Measurements from ENCODE around the gene WT1.
"Not testable (repeated sequence)": the region's sequence is repeated elsewhere in the genome, so short reads cannot be mapped to it uniquely, and the experiment has no call there.

Gene WT1

DNA sequence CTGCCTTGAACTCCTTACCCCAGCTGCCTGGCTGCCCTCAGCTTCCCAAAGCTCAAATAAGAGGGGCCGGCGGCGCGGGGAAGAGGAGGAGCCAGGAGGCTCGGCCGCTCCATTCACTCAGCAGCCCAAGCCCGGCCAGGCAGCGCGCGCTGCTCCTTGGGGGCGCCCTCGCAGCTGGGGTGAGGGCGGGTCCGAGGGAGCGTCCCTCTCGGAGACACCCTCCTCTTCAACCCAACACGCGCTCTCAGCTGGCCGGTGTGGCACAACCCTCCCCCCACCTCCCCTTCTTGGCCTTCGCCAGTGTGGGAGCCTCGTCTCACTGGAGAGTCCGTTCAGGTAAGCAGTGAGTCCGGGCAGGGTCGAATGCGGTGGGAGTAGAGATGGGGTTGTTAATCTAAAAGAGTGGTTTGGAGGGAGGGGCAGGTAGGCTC is at the start of gene WT1:
Gene WT1, minus strand, starts transcription at position 29 of the 431 bp plus-strand sequence.
- no peak for FAIRE-seq
- peak; percentile 65 for DNase-seq (ENCODE audit: insufficient read length, low spot score)
- TF ChIP-seq POLR2A (IDR thresholded peaks at IDR 0.05; ENCODE audit: low read depth, low read length) = 0 out of 2 replicates have a peak, but pooled peaks have one; percentile 23

DNA sequence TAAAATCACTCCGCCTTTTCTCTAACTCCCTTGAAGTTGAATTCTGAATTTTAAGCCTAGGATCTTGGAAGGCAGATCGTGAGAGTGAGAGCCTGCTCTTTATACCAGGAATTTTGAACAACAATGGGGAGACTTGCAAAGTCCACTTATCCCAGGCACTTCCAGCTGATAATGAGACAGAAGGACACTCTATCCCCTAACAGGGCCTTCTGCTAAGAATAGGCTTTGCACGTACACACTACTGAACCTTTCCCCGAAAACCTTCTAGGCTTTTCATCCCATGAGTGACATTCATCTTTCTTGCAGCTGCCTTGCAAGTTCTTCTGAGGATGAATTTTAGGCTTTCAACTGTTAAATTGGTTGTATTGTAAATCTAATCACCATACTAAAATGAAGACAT is 44.0 kb upstream of the WT1 start:
- no peak for FAIRE-seq

DNA sequence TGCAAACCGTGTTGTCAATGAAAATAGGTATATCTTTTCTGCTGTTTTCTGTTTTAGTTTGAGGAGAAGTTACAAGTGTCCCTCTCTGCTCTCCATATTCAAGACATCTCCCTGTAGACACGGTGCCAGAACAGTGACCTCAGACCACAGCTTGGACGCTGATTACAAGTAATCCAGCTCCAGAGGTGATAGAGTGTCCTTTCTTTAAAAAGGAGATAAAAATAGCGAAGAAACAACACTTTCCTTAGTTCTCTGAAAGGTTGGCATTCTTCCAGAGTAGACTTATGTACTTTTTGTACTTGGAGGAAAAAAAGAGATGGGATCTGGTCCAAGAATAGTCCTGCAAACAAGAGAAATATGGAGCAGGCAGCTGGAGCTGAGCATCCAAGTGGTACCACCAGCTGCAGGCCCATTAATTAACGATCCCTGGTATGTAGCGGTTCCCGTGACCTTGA is 43.0 kb upstream of the WT1 start:
- DNase-seq (ENCODE audit: insufficient read length, low spot score) (no peak), FAIRE-seq (no peak)
- TF ChIP-seq POLR2A (IDR thresholded peaks at IDR 0.05; ENCODE audit: low read depth, low read length) = no peak

More for the DNA sequence above, 44.0 kb upstream of the WT1 start:
- DNase-seq (ENCODE audit: insufficient read length, low spot score) = no peak
- TF ChIP-seq POLR2A (IDR thresholded peaks at IDR 0.05; ENCODE audit: low read depth, low read length) = no peak

DNA sequence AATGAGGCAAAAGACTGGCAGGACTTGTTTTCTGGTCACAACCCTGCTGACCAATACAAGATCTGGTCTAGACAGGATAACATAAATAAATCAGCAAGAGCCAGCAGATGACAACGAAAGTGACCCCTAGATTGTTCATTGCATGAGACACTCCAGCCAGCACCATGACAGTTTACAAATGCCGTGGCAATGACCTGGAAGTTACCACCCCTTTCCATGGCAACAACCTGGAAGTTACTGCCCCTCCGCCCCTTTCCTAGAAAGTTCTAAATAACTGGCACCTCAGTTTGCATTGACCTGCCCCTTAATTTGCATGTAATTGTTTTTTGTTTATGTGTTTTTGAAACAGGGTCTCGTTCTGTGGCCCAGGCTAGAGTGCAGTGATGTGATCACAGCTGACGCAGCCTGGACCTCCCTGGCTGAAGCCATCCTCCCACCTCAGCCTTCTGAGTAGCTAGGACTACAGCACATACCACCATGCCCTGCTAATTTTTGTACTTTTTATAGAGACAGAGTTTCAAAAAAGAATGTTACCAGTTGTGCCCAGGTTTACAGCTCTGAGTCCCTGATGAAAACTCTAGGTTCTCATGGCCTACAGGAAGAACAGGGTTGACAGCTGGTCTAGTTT is 38.1 kb upstream of the WT1 start:
- no peak for TF ChIP-seq POLR2A (IDR thresholded peaks at IDR 0.05; ENCODE audit: low read depth, low read length)
- DNase-seq (ENCODE audit: insufficient read length, low spot score) (no peak), FAIRE-seq (no peak)

DNA sequence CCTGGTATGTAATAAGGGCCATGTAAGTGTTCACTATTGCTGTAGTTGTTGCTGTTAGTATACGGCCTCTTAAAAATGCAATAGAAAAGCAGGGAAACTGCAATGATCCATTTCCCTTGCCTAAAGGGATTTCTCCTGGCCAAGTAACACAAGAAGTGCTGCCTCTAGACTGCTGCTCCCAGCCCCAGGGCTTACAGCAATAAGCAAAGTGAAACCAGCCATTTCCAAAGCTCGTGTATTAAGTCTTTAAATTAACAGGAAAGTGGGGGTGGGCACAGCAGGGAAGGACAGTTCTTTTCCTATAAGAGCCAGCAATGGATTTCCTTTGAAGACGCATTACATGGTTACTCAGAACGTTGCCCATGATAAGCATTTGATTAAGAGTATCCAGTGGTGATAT is 36.9 kb upstream of the WT1 start:
- no peak for TF ChIP-seq POLR2A (IDR thresholded peaks at IDR 0.05; ENCODE audit: low read depth, low read length)
- no peak for FAIRE-seq
- DNase-seq (ENCODE audit: insufficient read length, low spot score) = no peak

DNA sequence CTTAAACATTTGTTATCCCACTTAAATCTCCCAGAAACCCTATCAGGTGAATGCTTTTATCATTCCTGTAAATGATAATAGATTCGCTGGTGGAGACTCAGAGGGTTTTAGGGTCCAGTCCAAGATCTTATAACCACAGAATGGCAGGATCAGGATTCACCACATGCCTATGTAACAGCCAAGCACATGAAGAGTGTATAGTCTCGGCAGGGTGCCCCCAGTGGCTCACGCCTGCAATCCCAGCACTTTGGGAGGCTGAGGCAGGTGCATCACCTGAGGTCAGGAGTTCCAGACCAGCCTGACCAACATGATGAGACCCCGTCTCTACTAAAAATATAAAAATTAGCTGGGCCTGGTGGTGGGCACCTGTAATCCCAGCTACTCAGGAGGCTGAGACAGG is 36.2 kb upstream of the WT1 start:
- not testable (repeated sequence) for FAIRE-seq; DNase-seq (ENCODE audit: insufficient read length, low spot score)

DNA sequence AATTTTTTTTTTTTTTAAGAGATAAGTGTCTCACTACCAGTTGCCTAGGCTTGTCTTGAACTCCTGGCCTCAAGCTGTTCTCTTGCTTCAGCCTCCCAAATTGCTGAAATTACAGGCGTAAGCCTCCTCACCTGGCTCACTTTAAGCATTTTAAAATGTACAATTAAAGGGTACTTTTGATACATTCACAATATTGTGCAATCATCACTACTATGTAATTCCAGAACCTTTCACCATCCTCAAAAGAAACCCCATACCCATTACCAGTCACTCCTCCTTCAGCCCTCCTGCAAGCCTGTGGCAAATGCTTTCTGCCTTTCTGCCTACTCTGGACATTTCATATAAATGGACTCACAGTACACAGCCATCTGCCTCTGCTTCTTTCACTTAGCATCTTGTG is 34.5 kb upstream of the WT1 start:
- DNase-seq (ENCODE audit: insufficient read length, low spot score) (no peak), FAIRE-seq (no peak)
- TF ChIP-seq POLR2A (IDR thresholded peaks at IDR 0.05; ENCODE audit: low read depth, low read length) = no peak

DNA sequence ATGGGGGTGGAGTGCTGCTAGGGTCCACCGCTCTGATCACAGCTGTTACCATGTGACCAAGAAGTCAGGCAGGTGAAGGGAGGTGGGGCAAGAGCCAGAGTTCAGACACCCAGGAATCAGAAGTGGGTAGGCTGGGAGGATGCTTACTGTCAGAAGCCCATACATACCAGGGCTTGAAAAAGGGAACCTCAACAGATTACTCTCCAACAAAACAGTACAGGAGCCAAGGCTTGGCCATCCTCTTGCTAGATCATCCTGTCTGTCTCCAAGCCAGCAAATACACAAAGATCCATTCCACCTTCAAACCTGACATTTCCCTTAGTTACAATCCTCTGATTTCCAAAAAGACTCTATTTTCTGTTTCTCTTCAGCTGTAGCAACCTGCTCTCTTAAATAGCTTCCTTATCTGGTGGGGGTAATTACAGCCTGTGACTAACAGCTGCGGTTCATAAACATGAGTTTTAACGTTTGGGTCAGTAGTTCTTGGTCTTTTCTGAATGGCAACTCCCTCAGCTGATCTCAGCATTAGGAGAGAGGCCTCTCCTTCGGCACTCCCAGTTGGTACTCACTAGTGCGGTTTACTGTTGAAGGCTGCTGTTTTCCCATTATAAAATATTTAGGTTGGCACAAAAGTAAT is 31.1 kb upstream of the WT1 start:
- no peak for TF ChIP-seq POLR2A (IDR thresholded peaks at IDR 0.05; ENCODE audit: low read depth, low read length)
- FAIRE-seq (no peak), DNase-seq (ENCODE audit: insufficient read length, low spot score) (no peak)

DNA sequence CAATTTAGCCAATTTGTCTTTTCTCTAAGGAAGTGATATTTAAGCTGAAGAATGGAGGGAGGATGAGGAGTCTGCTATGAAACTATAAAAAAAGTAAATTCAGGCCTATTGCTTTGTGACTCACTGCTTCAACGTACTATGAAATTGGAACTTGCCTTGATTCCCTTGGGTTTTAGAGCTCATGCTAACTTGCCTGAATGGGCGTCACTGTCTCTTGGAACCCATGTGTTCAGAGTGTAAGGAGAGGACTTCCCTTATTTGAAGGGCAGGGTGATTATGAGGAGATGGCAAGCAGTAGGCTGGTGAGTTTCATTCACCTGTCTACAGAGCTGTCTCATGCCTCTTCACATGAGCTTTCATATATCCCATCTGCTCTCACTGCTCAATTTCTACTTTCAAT is 28.7 kb upstream of the WT1 start:
- FAIRE-seq (no peak), DNase-seq (ENCODE audit: insufficient read length, low spot score) (no peak)
- no peak for TF ChIP-seq POLR2A (IDR thresholded peaks at IDR 0.05; ENCODE audit: low read depth, low read length)

DNA sequence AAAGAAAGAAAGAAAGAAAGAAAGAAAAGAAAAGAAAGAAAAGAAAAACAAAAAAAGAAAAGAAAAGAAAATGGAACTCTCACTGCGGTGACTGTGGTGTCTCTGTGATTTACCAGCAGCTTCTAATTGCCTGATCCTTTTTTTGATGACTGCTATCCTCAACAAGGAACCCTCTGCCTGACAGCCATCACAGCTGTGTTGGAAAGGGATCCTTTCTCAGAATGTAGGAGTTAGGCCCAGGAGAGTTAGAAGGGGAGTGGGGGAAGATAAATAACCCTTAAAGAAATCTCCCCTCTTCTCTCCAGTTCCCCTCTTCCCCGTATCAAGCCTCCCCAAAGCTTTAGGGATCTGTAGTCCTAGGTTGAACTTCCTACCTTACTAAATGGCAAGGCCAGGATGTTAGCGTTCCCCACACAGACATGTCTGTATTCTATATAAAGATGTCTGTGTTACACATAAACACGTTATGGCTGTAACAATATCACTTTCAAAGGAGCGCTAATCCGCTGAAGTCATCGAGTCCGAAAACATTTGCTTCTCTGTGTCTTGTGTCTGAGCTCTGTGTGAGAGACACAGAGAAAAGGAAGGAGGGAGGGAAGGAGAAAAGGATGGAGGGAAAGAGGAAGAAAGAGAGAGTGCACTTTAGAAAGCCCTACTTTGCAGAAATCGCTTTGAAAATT is 26.8 kb upstream of the WT1 start:
- DNase-seq (ENCODE audit: insufficient read length, low spot score) = no peak
- FAIRE-seq = no peak
- TF ChIP-seq POLR2A (IDR thresholded peaks at IDR 0.05; ENCODE audit: low read depth, low read length) = no peak

DNA sequence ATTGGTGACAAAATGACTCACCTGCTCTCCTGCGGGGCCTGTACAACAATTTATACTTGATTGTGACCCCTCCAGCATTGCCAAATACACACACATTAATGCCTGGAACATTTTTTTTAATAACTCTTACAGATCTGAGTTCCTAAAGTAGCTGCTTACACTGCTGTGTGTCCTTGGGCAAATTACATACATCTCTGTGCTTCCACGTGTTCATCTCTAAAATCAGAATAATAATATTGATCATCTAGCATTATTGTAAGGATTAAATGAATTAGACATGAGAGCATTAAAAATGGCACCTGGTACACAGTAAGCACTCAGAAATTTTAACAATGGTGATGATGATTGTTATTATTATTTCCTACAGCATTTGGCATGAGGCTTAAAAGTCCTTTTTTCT is 21.5 kb upstream of the WT1 start:
- FAIRE-seq (no peak), DNase-seq (ENCODE audit: insufficient read length, low spot score) (no peak)
- no peak for TF ChIP-seq POLR2A (IDR thresholded peaks at IDR 0.05; ENCODE audit: low read depth, low read length)

DNA sequence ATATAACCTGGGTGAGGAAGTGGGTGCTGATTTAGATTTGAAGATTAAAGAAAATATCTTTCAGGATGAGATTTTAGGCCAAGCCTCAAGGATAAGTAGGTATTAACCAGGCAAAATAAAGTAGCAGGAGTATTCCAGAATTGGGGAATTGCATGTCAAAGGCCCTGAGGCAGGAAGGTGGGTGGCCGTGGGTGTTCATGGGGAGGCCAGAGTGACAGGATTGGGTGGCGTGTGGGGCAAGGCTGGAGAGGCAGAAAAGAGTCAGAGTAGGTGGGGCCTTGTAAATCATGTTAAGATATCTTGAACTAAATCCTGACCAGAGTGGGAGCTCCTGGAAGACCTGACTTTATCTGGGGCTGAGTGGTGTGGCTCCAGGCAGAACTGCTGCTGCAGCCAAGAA is 19.7 kb upstream of the WT1 start:
- TF ChIP-seq POLR2A (IDR thresholded peaks at IDR 0.05; ENCODE audit: low read depth, low read length) = no peak
- FAIRE-seq = no peak
- DNase-seq (ENCODE audit: insufficient read length, low spot score) = no peak

DNA sequence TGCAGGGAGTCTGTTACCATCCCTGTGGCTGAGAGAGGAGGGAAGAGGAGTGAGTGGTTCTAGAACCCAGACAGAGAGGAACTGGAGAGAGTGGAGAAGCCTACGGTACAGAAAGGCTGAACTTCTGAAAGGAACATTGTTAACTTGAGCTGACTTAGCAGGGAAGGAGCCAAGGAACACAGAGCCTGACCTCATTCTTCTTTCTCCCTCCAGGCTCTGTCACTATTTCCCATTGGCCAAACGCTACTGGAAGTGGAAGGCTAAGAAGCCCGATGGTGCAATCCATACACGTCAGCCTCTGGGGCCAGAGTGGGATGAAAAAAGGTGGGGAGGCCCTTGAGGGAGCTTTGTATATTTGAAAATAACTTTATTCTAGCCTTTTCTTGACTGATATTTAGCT is 16.5 kb upstream of the WT1 start:
- FAIRE-seq = no peak

DNA sequence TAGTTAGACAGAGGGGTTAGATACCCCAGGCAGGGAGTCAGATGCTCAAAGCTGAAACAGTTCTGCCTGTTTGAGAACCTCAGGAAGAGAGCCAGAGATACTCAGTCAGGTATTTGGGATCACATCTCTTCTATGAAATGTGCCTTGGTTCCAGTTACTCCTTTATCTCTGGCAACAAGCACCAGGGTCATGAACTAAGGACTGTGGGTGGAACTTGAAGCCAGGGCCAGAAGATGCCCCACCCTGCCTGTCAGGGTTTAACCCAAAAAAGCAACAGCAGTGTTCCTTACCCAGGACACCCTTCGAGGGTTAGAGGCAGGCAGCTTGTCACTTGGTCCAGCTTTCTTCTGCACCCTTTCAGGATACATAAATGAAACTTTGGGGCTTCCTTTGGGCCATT is 15.0 kb upstream of the WT1 start:
- no peak for FAIRE-seq
- DNase-seq (ENCODE audit: insufficient read length, low spot score) = no peak
- no peak for TF ChIP-seq POLR2A (IDR thresholded peaks at IDR 0.05; ENCODE audit: low read depth, low read length)

More for the DNA sequence above, 16.5 kb upstream of the WT1 start:
- no peak for TF ChIP-seq POLR2A (IDR thresholded peaks at IDR 0.05; ENCODE audit: low read depth, low read length)
- no peak for DNase-seq (ENCODE audit: insufficient read length, low spot score)

DNA sequence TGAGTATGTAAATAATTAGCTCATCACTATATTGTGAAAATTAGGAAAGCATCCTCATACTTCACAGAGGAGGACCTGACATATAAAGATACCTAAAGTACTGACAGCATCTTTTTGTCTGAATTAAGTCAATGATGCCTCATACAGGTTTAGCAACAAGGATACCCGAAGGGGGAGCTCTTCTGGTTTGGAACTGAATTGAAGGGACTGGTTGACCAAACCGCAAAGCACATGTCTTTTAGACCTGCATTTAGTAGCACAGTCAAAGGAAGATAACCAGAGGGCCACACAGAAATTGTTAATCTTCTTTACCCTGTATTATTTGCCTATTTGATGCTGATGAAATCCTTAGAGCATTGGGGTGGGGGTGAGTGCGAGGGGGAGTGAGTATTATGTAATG is 12.9 kb upstream of the WT1 start:
- no peak for TF ChIP-seq POLR2A (IDR thresholded peaks at IDR 0.05; ENCODE audit: low read depth, low read length)
- no peak for FAIRE-seq
- no peak for DNase-seq (ENCODE audit: insufficient read length, low spot score)

All from H54 (cell line).